ENCODE data around the gene TIAL1.

DNA sequence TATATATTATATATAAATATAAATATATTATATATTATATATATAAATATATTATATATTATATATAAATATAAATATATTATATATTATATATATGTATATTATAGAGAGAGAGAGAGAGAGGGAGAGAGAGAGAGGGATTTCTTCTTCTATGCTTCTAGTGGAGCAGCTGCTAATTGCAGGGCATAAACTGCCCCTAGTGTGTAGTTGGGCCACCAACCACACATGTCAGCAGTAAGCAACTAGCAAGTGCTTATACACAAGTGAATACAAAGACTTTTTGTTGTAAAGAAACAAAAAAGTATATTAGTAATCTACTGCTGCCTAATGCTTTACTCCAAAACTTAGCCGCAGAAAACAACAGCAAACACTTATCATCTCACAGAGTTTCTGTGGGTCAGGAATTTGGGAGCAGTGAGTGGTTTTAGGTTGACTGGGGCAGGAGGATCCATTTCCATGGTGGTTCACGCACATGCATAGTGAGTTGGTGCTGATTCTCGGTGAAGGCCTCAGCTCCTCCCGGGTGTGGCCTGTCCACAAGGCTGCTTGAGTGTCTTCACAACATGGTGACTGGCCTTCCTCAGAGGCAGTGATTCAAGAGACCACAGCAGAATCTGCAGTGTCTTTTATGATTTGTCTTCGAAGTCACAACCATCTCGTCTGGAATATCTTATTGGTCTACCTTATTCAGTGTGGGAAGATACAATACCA is 29.0 kb upstream of the TIAL1 start:
- TF ChIP-seq RARB (CRISPR knock-in tag; IDR thresholded peaks at IDR 0.05) (no peak), ZFP3 (CRISPR knock-in tag; IDR thresholded peaks at IDR 0.05) (no peak), CSDC2 (CRISPR knock-in tag; IDR thresholded peaks at IDR 0.05) (no peak), TOX (CRISPR knock-in tag; IDR thresholded peaks at IDR 0.05; ENCODE audit: borderline replicate concordance) (no peak), PPARA (CRISPR knock-in tag; IDR thresholded peaks at IDR 0.05; ENCODE audit: borderline replicate concordance) (no peak)

All from SK-N-SH treated with all-trans-retinoic acid at 6 μM for 48 hours (cell line).